Stimulated activated CD4-positive, alpha-beta T cell treated with anti-CD3 and anti-CD28 coated beads, Interleukin-1b, Interleukin-23, amount 100 ng/mL, for 24 hours (primary cell): ENCODE results near the gene FOXO4.
A peak's percentile ranks its signal among the peaks of the same experiment; 100 is the strongest.

Experiments used
- DNase-seq, 4 experiments: peaks; one replicate each; pipeline ENCODE4 v3.0.0-alpha.2; 2020; ENCODE audit warnings: low read depth in 4 of 4, low spot score in 1 of 4

Gene FOXO4

DNA sequence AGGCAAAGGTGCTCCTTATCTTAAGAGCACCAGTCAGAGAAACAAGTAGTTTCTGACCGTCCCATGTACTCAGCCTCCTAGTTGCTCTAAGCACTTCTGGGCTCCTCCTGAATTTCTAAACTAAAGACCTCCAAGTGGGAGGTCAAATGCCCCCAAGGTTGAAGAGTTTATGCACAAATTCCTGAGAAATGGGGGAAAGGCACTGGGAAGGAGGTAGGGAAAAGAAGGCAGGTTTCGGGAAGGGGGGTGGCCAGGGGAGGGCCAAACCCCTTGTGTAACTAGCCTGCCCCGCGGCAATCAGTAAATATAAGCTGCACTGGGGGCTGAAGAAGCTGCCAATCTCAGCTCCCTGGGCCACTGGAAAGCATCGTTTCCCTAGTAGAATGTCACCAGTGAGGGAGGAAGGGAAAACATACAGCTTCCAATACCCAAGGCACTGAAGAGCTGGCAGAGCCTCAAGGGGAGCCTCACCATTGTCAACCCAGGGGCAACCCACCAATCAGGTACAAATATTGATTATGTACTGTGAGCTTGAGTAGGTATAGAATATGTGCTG lies 3.4 kb downstream of the FOXO4 start:
- no peak for DNase-seq

- DNase-seq: no peak
Observed at GRCh38 chrX:71099736-71100135, 4.1 kb downstream of the FOXO4 start.

- DNase-seq: no peak
Observed at GRCh38 chrX:71100581-71101505, 5.2 kb downstream of the FOXO4 start.

- no peak for DNase-seq
Observed at GRCh38 chrX:71102292-71102691, 6.6 kb downstream of the FOXO4 start.

GRCh38 chrX:71103110-71103983 lies 7.7 kb downstream of the FOXO4 start:
- no peak for DNase-seq

GRCh38 chrX:71105628-71106027 lies 10.0 kb downstream of the FOXO4 start:
- no peak for DNase-seq

- DNase-seq: no peak
Observed at GRCh38 chrX:71106427-71106826, 10.8 kb downstream of the FOXO4 start, which contains the start of gene CXorf65. Gene CXorf65, minus strand, starts transcription at chrX:71106740. Its CDS starts 184 bp downstream, at chrX:71106556.

DNA sequence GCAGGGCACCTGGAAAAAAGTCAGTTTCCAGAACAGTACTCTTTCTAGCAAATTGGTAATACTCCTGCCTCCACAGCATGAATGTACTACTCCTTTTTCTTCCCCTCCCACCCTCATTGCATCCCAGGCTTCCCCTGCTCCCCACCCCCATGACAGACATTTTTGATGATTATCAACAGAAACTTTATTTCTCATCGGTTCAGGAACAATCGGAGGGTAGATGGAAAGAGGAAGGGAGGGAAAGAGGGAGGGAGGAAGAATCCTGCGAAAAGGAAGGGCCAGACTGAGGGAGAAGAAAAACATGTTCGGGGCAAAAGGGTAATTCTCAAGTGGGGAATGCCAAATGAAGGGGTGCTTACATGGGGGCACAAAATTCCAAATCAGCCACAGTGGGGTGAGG lies 11.6 kb downstream of the FOXO4 start:
- DNase-seq: no peak

DNA sequence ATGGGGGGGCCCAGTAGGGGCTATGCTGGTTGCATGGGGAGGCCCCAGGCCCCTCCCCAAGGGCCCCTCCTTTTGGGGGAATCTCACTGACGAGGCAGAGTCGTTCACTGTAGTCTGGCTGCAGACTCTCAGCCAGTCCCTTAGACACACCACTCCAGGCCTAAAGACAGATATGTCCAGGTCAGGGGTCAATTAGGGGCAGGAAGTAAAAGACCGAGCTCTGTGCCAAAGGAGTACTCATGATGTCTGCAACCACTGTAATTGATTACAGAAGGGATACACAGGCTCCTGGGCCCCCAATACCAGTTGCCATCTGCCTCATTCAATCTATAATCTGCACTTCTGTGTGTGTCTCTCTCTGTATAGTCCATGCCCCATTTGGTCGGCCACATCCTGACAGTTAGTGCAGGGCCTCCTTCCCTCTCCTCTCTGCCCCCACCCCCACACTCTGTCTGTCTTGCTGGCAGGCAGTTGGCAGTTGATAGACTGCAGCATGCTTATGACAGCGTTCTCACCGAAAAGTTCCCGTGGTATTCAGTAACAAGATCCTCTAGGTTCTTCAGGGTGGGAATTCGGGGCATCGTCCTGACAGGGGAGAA lies 12.2 kb downstream of the FOXO4 start:
- no peak for DNase-seq

GRCh38 chrX:71109051-71109450 lies 13.4 kb downstream of the FOXO4 start:
- DNase-seq: no peak

GRCh38 chrX:71111141-71111843 lies 15.6 kb downstream of the FOXO4 start, which contains the start of gene IL2RG:
Gene IL2RG, minus strand, starts transcription at chrX:71111577. Its CDS starts 38 bp downstream, at chrX:71111539.
- peak; percentile 30 to 61 (median 48) for DNase-seq

DNA sequence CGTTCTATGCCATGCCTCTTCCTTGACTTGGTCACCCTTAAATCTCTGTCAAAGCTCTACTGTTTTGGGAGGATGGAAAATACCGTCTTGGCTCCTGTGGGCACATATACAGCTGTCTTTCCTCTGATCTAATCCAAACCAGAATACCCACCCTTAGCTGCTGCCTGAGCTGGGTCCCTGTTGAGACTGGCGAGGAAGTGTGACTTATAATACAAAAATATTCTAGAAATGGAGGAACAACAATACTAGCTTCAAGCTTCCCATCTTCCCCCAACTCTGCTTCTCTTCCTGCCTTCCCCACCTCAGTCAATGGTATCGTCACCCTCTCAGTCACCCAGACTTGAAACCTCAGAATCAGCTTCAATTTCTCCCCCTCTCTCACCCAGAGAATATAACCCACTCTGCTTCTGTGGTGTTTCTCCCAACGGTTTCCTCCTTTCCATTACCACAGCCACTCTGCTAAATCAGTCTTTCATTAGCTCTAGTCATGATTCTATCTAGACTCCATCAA lies 16.3 kb downstream of the FOXO4 start:
- DNase-seq: no peak

DNA sequence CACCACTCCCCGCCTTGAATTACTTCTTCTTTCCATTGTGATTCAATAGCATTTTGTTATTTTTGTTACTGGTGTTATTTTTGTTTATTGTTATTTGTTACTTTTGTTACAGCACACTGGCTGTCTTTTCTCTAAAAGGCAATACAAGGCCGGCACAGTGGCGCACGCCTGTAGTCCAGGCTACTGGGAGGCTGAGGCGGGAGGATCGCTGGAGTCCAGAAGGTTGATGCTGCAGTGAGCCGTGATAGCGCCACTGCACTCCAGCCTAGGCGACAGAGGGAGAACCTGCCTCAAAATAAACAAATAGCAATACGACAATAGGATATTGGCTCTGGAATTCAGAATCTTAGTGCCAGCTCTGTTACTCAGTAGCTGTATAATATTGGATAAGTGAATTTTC lies 21.7 kb downstream of the FOXO4 start:
- DNase-seq: no peak

GRCh38 chrX:71118032-71118984 lies 22.7 kb downstream of the FOXO4 start, which contains the start of gene MED12:
Gene MED12, plus strand, starts transcription at chrX:71118596. Its CDS starts 159 bp downstream, at chrX:71118755.
- peak; percentile 49 to 77 (median 66) for DNase-seq

DNA sequence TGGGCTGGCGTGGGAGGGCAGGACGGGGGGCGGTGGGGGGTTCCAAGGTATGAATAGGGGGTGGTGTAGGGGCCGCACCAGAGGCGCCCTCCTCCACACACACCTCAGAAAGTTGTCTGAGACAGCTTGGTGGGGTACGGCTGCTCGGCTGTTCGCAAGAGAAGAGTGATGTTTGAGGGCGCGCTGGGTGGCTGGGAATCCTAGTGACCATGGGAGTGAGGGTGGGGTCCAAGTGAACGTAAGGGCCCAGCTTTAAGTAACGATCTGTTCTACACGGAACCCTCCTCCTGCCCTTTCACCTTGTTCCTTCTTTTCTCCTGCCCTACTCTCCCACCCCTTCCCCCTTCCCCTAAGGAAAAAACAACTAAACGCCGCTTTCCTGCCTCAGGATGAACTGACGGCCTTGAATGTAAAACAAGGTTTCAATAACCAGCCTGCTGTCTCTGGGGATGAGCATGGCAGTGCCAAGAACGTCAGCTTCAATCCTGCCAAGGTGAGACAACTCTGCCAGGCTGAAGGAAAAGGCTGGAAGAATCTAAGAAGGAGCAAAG lies 23.4 kb downstream of the FOXO4 start:
- no peak for DNase-seq

- DNase-seq: no peak
Observed at GRCh38 chrX:71128166-71128833, 32.6 kb downstream of the FOXO4 start.

- peak; percentile 34 to 71 (median 50) for DNase-seq
Observed at GRCh38 chrX:71128915-71129765, 33.5 kb downstream of the FOXO4 start.
